ENCODE measurements around the gene ACTR2.
A peak's percentile ranks its signal among the peaks of the same experiment; 100 is the strongest.

DNA sequence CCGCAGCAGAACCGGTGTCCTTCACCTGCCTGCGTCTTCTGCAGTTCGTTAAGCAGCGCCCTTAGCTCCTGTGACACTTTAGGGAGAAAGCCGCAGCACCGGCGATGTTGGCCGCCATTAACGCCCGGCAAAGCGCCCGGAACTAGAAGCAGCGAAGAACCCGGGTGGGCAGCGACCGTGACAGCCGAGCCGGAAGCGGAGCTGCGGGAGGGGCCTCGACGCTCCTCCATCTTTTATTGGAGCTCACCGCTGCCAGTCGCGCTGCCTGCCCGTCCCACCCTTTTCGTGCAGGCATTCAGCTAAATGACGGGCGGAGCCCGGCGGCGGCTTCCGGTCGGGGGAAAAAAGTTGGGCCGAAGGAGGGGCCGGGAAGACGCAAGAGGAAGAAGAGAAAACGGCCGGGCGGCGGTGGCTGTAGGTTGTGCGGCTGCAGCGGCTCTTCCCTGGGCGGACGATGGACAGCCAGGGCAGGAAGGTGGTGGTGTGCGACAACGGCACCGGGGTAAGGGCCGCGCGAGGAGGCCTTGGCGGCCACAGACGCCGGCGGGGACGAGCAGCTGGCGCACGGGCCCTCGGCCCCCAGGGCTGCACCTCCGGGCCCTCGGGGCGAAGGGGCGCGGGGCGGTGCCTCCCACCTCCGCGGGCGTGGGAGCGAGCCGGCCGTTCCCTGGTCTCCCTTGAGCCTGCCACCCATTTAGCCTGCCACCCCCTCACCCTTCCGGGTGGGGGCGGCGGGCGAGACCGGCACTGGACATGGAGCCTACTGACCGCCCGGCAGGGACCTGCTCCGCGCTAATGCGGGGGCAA lies at the start of gene ACTR2:
- TF ChIP-seq CTCF (IDR thresholded peaks at IDR 0.05) (no peak), POLR2A (IDR thresholded peaks at IDR 0.05) (peak; percentile 90)

All from right lobe of liver (tissue), 4 donors.